ENCODE results near the gene CUL5. TPM values are rescaled to one million over a fixed set of nuclear protein-coding genes. Genes with fewer than 3 reads are reported as not detected.

The CUL5 gene
- 30.9 and 32.9 TPM in 2 replicates for total RNA-seq

DNA sequence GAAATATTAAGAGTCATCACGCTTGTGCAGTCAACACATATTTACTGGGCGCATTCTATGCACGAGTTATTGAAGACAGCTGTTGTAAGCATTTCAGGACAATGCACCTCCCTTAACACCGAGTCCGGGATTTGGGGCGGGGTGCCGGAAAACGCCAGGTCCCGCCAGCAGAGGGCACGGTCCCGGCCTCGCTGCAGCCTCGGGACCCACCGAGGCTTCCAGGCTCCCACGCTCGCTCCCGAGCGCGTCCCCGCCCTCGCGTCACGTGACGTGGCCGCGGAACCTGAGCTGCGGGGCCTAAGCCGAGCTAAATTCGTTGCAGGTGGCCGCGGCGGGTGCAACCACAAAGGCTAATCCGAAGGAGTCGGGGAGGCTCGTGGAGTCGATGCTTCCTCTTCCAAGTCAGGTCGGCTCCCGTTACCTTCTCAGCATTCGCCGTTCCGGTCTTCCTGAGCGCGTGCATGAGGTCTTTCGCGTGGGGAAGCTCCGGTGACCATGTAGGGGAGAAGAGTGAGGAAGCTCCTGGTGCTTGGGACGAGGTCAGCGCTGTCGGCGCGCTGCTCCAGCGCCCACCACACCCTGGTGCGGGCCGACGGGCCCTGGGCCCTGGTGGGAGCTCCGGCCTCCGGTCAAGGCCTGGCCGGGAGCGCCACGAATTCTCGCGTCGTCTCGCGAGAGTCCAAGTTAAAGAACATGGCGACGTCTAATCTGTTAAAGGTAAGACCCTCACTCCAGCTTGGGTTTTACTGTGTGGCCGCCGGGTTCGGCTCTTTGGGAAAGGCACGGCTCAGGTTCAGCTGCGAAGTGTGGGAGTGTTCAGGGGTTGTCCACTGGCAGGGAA lies at the start of gene CUL5:
CUL5 (plus strand) TSS at position 243 of the 841 bp plus-strand sequence; CDS start at position 694, 451 bp downstream.
- DNase-seq (ENCODE audit: low read depth in 2 of 2): peak; percentile 89 to 91

DNA sequence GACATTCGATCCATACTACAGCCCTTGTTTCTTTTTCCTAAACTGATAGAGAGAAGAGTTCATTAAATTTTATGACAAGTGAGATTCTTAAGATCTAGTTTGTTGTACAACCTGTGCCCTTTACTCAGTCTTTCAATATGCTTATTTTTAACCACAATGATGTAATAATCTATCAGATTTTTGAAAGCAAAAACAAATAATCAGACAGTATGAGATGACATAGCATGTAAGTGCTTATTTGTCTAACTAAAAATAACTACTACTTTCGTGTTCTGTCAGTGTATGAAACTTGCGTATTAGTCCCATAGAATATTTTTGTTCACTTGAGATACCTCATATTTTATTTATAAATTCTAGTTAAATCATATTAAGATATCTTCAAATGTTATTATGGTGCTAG lies 47.2 kb upstream of the CUL5 start:
- no peak for DNase-seq (ENCODE audit: low read depth in 2 of 2)

DNA sequence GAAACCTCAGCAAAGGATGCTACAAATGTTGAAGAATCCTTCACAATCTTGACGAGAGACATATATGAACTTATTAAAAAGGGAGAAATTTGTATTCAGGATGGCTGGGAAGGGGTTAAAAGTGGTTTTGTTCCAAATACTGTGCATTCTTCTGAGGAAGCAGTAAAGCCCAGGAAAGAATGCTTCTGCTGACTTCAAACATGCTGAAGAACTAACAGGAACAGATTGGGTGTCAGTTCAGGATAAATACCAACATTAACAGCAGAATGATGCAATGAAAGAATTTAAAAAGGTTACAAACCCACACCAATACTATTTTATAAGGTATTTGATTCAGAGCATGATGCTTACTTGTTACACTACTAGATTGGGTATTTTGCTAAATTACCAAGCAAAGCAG lies 46.5 kb upstream of the CUL5 start:
- no peak for DNase-seq (ENCODE audit: low read depth in 2 of 2)

DNA sequence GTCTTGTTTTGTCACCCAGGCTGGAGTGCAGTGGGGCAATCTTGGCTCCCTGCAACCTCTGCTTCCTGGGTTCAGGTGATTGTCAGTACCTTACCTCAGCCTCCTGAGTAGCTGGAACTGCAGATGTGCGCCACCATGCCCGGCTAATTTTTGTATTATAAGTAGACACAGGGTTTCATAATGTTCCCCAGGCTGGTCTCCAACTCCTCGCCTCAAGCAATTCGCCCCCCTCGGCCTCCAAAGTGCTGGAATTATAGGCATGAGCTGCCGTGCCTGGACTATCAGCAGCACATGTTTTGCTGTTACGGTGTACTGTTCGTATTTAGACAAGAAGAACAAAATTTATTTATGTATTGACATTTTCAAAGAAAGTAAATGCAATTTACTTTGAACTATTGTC lies 45.6 kb upstream of the CUL5 start:
- DNase-seq (ENCODE audit: low read depth in 2 of 2): no peak

DNA sequence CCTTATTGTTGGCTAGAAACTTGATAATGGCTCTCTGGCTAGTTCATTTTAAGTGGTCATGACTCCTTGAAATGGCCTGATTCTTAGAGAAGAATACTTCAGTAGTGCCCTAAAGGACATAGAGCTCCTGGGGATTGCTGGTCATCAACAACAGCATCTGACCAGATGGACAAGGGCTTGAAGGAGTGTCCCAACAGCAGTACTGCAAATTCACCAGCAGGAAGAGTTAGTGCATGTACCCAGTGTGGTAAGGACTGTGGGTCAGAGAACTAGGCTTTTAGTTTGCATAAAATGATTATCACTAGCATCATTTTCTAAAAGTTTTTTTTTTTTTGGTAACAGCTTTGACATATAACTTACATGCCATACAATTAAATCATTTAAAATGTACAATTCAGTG lies 39.5 kb upstream of the CUL5 start:
- no peak for DNase-seq (ENCODE audit: low read depth in 2 of 2)

DNA sequence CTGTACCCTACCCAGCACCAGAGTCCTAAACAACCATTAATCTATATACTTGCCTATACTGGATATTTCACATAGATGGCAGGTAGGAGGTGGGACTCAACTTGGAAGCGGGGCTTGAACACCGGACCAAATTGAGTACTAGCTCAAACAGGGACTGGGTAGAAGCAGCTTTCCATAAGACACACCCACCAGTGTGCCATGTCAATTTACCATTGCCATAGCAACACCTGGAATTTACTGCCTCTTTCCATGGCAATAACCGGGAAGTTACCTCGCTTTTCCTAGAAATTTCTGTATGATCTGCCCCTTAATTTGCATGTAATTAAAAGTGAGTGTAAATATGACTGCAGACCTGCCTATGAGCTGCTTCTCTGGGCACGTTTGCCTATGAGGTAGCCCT lies 38.6 kb upstream of the CUL5 start:
- no peak for DNase-seq (ENCODE audit: low read depth in 2 of 2)

DNA sequence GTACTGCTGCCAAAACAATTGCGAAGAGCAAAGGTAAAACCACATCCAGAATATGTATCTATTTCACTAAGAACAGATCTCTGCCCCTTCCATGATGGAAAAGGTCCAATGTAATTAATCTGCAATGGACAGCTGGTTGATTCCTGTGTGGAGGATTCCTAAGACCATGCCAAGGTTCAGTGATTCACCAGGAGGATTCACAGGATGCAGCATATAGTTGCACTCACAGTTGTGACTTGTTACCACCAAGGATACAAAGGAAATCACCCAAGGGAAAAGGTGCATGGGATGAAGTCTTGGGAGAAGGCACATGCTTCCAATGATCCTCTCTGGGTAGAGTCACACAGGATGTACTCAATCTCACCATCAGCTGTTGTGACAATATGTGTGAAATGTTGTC lies 35.1 kb upstream of the CUL5 start:
- DNase-seq (ENCODE audit: low read depth in 2 of 2): no peak

DNA sequence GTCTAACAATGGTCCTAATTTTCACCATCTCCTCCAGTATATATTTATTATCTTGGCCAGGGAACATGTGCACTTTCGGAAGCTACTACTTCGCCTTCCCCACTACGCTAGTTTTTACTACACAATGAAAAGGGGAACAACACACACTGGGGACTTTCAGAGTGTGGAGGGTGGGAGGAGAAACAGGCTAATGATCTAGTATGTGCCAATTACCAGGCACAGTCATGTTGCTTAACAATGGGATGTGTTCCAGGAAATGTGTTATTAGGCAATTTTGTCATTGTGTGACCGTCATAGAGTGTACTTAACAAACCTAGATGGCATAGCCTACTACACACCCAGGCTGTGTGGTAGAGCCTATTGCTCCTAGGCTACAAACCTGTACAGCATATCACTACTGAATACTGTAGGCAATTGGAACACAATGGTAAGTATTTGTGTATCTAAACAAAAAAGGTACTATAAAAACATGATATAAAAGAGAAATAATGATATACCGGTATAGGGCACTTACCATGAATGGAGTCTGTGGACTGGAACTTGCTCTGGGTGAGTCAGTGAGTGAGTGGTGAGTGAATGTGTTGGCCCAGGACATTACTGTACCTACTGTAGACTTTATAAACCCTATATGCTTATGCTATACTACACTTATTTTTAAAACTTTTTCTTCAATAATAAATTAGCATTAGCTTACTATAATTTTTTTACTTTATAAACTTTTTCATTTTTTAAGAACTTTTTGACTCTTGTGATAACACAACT lies 20.1 kb upstream of the CUL5 start:
- DNase-seq (ENCODE audit: low read depth in 2 of 2): no peak

DNA sequence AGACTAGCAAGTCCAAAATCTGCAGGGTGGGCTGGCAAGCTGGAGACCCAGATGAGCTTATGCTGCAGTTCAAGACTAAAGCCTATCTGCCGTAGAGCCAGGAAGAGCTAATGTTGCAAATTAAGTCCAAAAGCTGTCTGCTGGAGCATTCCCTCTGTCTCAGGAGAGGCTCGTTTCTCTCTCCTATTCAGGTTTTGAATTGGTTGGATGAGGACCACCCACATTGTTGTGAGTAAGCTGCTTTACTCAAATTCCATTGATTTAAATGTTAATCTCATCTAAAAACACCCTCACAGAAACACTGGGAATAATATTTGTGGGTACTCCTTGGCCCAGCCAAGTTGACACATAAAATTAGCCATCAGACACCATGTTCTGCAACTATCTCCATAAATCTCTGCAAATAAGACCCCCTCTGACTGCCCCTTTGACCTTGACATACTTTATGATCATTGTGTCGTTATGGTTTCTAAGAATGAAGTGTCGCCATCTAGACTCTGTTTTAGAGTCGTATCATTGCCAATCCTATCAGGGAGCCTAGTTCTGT lies 16.8 kb upstream of the CUL5 start:
- DNase-seq (ENCODE audit: low read depth in 2 of 2): no peak

DNA sequence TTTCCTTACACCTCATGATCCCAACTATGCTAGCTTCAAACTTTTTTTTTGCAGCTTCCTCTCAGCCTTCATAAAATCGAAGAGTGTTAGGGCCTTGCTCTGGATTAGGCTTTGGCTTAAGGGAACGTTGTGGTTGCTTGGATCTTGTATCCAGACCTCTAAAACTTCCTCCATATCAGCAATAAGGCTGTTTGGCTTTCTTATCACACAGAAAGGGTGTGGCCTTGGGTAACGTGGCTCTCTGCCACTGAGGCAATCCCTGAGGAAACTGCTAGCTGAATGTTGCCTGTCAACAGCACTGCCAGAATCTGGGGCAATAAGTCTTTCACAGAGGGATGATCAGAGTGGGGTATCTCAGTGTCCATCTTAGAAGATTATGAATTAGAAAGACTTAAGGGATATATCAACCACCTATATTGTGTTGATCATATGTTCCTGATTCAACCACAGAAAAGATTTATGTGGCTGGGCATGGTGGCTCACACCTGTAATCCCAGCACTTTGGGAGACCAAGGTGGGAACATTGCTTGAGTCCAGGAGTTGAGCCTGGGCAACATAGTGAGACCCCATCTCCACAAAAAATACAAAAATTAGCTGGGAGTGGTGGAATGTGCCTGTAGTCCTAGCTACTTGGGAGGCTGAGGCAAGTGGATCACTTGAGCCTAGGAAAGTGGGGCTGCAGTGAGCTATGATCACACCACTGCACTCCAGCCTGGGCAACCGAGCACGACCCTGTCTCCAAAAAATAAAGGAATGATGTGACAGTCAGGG lies 12.5 kb upstream of the CUL5 start:
- DNase-seq (ENCODE audit: low read depth in 2 of 2): no peak

DNA sequence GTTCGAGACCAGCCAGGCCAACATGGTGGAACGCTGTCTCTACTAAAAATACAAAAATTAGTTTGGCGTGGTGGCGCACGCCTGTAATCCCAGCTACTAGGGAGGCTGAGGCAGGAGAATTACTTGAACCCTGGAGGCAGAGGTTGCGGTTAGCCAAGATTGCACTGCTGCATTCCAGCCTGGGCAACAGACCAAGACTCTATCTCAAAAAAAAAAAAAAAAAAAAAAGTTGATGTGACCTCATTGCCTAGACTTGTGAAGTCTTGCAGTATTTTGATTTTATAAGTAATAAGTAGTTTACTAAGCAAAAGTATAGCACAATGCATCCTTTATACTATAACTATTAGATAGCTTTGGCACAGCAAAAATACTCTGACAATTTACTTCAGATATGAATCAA lies 9.9 kb upstream of the CUL5 start:
- no peak for DNase-seq (ENCODE audit: low read depth in 2 of 2)

DNA sequence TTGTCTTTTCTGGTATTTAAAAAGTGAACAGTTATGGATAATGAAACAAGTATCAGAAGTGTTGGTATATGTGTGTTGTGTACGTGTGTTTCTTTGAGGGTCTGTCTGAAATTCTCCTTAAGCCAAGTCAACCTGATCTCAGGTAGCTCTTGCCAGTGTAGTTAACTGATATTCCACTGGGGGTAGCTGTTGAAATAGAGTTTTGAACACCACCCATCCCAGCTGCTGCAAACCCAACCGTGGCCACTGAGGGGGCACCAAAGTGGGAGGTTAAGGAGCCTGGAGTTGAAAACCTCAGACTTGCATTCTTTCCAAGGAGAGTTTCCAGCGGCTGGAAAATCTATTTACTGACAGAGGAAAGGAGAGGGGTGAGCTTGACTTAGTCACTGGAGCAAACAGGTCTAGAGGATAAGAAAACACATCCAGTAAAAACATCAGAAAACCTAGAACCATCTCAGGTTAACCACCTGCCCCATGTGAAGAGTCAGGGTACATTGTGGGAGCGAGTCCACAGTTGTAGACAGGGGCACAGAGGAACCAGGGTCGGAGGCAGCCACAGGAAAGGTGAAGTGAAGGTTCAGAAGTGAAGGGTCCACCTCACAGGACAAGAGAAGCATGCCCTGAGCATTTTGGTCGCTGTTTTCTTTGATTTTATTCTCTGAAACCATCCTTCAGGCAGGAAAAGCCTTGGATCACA lies 8.8 kb upstream of the CUL5 start:
- peak; percentile 43 to 64 for DNase-seq (ENCODE audit: low read depth in 2 of 2)

DNA sequence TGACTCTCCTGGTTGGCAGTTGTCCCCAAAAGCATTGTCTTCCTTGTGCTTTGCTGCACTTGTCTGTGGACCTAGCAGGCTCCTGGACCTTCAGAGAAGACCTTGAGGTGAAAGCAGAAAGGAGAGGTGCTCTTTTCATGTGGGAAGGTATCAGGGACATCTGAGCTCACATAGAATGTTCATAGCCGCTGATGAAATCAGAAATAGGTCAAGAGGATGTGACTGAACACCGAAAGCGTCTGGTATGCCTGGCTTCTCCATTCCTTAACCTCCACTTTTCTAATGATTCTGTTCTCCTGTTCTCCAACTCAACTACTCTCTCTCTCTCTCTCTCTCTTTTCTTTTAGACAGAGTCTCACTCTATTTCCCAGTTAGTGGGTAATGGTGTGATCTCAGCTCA lies 6.2 kb upstream of the CUL5 start:
- no peak for DNase-seq (ENCODE audit: low read depth in 2 of 2)

DNA sequence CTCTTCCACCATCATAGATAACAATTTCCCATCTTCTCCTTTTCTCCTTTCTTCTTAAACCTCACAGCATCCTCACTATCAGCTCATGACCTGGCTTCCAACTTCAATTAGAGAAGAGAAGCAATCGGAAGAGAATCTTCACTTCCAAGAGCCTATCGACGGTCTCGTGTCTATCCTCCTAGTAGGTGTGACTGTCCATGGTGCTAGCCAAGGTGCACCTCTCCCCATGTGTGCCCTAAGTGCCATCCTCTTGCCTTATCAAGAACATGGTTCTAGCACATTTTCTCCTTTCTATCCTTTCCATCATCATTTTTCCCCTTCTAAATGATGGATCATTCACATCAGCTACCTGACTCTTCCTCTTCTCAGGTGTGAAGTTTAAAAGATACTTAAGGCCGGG lies 5.1 kb upstream of the CUL5 start:
- DNase-seq (ENCODE audit: low read depth in 2 of 2): no peak

DNA sequence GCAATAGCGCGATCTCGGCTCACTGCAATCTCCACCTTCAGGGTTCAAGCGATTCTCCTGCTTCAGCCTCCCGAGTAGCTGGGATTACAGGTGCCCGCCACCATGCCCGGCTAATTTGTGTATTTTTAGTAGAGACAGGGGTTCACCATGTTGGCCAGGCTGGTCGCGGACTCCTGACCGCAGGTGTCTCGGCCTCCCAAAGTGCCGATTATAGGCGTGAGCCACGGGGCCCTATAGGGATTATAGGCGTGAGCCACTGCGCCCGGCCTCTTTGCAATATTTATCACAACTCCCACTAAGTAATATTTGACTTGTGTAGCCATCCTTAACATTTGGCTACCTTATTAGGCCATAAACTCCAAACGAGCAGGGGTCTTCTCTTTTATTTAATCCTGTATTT lies 879 bp upstream of the CUL5 start:
- DNase-seq (ENCODE audit: low read depth in 2 of 2): no peak

DNA sequence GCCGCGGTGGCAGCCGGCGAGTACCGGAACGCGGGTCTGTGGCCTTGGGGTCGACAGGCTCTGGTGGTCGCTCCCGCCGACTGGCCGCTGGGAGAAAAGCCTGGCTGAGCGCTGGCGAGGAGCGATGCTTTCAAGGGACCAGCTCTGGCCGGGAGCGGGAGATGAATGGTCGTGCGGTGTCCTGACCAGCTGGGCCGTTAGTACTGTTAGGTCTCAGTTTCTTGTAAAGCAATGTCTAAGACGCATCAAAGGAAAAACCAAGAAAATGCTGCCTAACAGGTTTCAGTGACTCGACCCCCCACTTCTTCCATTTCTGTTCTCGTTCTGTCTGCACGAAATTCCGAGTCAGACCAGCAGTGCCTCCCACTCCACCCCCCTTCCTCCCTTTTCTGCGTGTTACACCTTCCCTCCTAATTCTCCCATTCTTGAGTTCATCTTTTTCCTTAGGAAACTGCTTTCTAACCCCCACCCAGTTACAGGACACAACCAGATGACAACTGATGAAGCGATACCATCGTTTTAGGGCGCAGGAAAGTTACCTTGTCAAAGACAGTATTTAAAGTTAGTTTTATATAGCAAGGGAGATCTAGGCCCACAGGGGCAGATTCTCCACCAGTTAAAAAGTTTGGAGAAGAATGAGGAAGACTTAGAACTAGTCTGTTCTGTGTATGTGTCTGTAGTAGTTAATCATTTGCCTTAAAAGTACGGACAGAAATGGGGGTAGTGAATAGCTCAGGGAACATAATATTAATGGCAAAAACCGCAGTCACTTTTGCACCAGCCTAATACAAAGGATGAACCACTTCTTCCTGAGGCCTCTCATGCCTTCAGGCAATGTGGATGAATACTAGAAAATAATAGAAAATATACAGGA lies 1.0 kb downstream of the CUL5 start:
- DNase-seq (ENCODE audit: low read depth in 2 of 2): peak in 1 of 2 donors; percentile 34

DNA sequence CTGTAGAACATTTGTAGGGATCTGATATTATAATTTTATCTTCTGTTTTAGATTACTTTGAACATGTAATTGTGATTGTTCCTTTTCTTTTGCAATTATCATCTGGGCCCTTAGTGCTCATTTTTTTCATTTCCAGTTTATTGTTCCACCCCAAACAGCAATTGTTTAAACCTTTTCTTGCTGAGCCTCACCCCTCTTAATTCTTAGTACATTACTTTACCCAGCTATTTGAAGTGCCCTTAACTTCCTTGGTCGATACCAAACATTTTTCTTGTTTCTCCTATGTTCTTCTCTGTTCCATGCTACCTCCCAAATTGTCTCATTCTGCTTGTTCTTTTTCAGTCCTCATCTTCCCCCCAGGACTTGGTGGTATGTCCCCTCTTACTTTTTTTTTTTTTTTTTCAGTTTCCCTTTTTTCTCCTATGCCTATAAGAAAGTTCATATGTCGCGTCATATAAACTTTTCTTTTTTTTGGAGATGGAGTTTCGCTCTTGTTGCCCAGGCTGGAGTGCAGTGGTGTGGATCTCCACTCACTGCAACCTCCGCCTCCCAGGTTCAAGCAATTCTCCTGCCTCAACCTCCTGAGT lies 3.5 kb downstream of the CUL5 start:
- DNase-seq (ENCODE audit: low read depth in 2 of 2): no peak

DNA sequence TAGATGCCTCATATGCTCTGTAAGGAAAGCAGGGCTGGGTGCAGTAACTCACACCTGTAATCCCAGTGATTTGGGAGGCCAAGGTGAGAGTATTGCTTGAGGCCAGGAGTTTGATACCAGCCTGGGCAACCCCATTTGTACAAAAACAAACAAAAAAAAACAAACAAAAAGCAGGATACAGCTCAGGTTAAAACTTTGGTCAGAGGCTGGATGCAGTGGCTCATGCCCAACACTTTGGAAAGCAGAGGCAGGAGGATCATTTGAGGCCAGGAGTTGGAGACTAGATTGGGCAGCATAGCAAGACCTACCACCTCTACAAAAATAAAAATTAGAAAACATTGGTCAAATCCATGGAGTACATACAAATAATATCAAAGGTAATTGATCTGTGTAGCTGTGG lies 7.9 kb downstream of the CUL5 start:
- no peak for DNase-seq (ENCODE audit: low read depth in 2 of 2)

DNA sequence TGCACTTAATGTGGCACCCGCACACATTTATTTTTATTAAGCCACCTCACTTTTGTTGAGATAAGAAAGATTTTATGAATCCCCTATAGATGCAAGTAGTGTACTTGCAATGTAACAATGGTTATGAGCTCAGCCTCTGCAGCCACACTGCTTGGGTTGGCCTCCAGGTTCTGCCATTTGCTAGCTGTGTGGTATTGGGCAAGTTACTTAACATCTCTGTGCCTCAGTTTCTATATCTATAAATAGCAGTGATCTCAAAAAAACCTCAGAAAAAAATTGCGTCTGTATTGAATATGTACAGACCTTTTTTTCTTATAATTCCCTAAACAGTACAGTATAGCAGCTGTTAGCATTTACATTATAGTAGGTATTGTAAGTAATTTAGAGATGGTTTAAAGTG lies 10.0 kb downstream of the CUL5 start:
- DNase-seq (ENCODE audit: low read depth in 2 of 2): no peak
